NK-92 treated with Interleukin-12 subunit alpha and Interleukin-12 subunit beta, amount 100 ng/mL, for 24 hours (cell line): ENCODE data around the gene CYP2R1.

Experiments used
- DNase-seq: peaks from one replicate; lab custom pipeline; 2025; lab: John Stamatoyannopoulos, UW

The CYP2R1 gene

GRCh38 chr11:14892036-14892556 lies at the start of gene CYP2R1:
TSS of gene CYP2R1 (minus strand) at chr11:14892231. CDS start at chr11:14892205, 26 bp downstream.
- DNase-seq: peak; percentile 97

- no peak for DNase-seq
Observed at GRCh38 chr11:14938936-14939335, 46.9 kb upstream of the CYP2R1 start.

GRCh38 chr11:14934641-14935351 lies 42.8 kb upstream of the CYP2R1 start:
- DNase-seq: no peak

- no peak for DNase-seq
Observed at GRCh38 chr11:14932447-14932846, 40.4 kb upstream of the CYP2R1 start.

- no peak for DNase-seq
Observed at GRCh38 chr11:14930369-14930768, 38.3 kb upstream of the CYP2R1 start.

GRCh38 chr11:14927146-14927545 lies 35.1 kb upstream of the CYP2R1 start:
- no peak for DNase-seq

GRCh38 chr11:14924318-14924717 lies 32.3 kb upstream of the CYP2R1 start:
- DNase-seq: no peak

DNA sequence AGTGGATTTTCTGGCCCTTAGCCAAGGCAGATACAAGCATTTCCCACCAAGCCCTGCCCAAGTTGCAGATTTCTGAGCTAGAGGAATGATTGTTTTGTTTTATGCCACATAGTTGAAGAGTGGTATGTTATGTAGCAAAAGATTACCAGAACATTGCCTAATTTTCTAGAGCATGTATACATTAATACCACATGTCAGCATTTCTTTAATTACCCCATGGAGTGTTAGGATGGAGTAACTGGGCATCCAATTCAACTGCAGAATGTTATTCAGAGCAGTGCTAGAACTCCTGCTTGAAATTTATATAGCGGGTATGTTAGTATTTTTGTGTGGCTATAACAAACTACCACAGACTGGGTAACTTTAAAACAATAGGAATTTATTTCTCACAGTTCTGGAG lies 24.4 kb upstream of the CYP2R1 start:
- no peak for DNase-seq

GRCh38 chr11:14914536-14914935 lies 22.5 kb upstream of the CYP2R1 start:
- DNase-seq: no peak

- DNase-seq: no peak
Observed at GRCh38 chr11:14908214-14908880, 16.3 kb upstream of the CYP2R1 start.

- peak; percentile 67 for DNase-seq
Observed at GRCh38 chr11:14907411-14908213, 15.6 kb upstream of the CYP2R1 start.

GRCh38 chr11:14906993-14907392 lies 15.0 kb upstream of the CYP2R1 start:
- no peak for DNase-seq

GRCh38 chr11:14906578-14906977 lies 14.5 kb upstream of the CYP2R1 start:
- no peak for DNase-seq

GRCh38 chr11:14905104-14906033 lies 13.3 kb upstream of the CYP2R1 start:
- no peak for DNase-seq

GRCh38 chr11:14904745-14905103 lies 12.7 kb upstream of the CYP2R1 start:
- DNase-seq: peak; percentile 64

- DNase-seq: no peak
Observed at GRCh38 chr11:14902650-14903350, 10.8 kb upstream of the CYP2R1 start.

DNA sequence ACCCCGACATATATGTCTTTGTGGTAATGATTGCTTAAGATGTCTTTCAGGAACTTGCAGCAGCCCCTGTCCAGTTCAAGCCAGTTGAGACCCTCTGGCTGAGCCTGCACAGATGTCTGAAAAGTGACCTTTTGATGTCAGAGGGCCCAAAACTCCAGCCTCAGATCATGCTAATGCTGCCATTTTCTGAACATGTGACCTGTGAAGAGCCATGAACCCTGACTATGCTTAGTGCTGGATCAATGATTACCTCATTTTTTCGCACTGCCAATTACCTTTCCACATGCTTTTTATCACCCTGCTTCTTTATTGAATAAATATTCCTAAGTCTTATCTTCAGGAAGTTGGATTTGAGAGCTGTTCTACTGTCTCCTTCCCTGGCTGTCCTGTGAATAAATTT lies 6.9 kb upstream of the CYP2R1 start:
- DNase-seq: no peak

GRCh38 chr11:14898355-14898754 lies 6.3 kb upstream of the CYP2R1 start:
- no peak for DNase-seq

DNA sequence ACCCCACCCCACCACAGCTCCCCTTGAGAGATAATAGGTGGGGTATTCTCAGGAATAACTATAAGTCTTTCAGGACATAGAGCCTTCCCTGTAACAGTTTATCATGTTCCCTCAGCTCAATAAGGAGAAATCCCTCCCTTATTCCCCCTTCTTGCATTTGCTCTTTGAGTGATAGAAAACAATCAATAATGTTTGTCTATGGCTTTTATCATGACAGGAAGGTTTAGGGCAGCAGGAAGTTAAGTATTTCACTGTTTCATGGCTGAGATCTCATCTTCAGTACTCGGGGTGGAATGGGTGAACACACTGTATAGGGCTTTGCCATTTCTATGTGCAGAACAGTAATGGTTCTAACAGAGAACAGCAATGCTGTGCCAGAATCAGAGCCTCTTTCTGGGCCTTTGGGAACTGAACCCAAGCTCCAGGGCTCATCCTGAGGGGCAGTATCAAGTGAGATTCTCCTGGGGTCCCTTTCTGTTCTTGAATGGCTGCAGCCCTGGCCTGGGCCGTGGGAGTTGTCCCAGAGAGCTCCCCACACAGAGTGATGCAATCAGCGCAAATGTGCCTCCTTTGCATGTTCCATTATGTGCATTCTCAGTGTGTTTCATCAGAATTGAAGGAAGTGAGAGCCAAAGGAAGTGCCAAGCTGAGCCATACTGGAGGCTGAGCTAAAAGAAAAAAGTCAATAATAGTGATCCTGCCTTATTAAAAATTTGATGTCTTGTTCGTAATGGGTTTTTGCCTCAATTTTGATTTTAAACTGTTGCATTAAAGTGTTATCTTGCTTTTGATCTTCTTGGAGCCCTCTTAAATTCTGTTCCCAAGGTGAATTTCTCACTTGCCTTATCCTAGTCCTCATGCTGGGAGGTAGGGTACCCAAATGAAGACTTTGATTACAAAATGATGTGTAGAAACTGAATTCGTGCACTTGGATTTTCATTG lies 2.9 kb upstream of the CYP2R1 start:
- DNase-seq: no peak

- DNase-seq: no peak
Observed at GRCh38 chr11:14892577-14892976, 546 bp upstream of the CYP2R1 start.
